Spinal cord (tissue), 10 donors: ENCODE measurements around the gene S100A7A. TPM values are rescaled to one million over a fixed set of nuclear protein-coding genes. Genes with fewer than 3 reads are reported as not detected.

Experiments used
- DNase-seq, 6 donors: peaks; one replicate each; pipeline versions ENCODE4 v3.0.0 to v3.0.0-alpha.2; 2013 to 2015; ENCODE audit warnings: low spot score in 6 of 6, low read depth in 4 of 6
- H3K27ac ChIP-seq: one replicate; pipeline ENCODE4 v1.5.1; 2013; ENCODE audit warnings: low read depth, low read length, control low read depth
- H3K27me3 ChIP-seq: one replicate; pipeline ENCODE4 v1.6.1; 2013; ENCODE audit warnings: low read length; ENCODE audit not compliant: control insufficient read depth, insufficient read depth
- H3K36me3 ChIP-seq: one replicate; pipeline ENCODE4 v1.6.1; 2013; ENCODE audit warnings: low read length; ENCODE audit not compliant: control insufficient read depth, insufficient read depth
- H3K4me1 ChIP-seq: one replicate; pipeline ENCODE4 v1.6.1; 2013; ENCODE audit warnings: low read length; ENCODE audit not compliant: control insufficient read depth, insufficient read depth
- H3K4me3 ChIP-seq: one replicate; pipeline ENCODE4 v1.5.1; 2013; ENCODE audit warnings: low read depth, low read length, control low read depth
- H3K9me3 ChIP-seq: one replicate; pipeline ENCODE4 v1.6.1; 2013; ENCODE audit warnings: low read length; ENCODE audit not compliant: control insufficient read depth, insufficient read depth
- WGBS: methylation state at CpG from one replicate; pipeline ENCODE4 v1.1.5; 2013; ENCODE audit warnings: missing lambda C conversion rate; ENCODE audit not compliant: insufficient coverage; 5-methylcytosine and 5-hydroxymethylcytosine counted together
- polyA plus RNA-seq, 2 donors: library from polyadenylated mRNA; unstranded; fragments of 120-200 nt; gene quantifications; one replicate each; pipeline ENCODE4 v1.2.1, GENCODE V29; 2013; ENCODE audit not compliant: insufficient read length in 2 of 2
- total RNA-seq, 2 donors: library from RNA; depleted of rRNA in 1 of 2; stranded (reverse); fragments of 120-200 nt in 1 of 2; fragments of >200 nt in 1 of 2; gene quantifications; one replicate each; pipeline versions ENCODE4 v1.2.3 to v1.2.4, GENCODE V29; 2013 to 2014
- donor health status: healthy.

S100A7A gene
- total and polyA plus RNA-seq, 4 donors, result not detected

- DNase-seq, result no peak
- Histone ChIP-seq H3K36me3 (no peaks in the 10 kb centered on the region), H3K27ac (no peak overlapping the region), H3K4me1 (no peaks in the 10 kb centered on the region), H3K9me3 (no peaks in the 10 kb centered on the region), H3K4me3 (no peak overlapping the region), H3K27me3 (peaks cover 2% of the 10 kb centered on the region)
- WGBS, result 85% methylated on average over 6 of the region's 6 CpGs
Observed at GRCh38 chr1:153393926-153394325, 22.4 kb upstream of the S100A7A start.

DNA sequence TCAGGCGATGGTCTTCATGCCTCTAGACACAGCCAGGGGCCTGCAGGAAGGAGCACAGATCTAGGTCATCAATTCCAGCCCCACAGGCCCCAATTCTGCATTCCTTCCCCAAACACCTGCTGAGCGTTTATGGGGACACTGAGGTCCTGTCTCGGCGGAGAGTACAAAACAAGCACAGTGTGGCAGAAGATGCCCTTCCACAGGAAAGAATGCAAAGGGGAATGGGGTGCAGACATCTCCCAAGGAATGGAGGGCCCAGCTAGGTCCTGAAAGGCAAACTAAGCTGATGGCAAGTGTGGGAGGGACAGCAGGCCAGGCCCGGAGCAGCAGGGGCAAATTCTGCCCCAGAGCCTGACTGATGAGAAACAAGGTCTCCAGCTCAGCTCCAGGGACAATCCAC, 21.9 kb upstream of the S100A7A start:
- 59% methylated on average over 5 of the region's 5 CpGs for whole genome bisulfite sequencing
- no peaks in the 10 kb centered on the region for H3K4me1 ChIP-seq
- peaks cover 2% of the 10 kb centered on the region for H3K27me3 ChIP-seq
- H3K9me3 ChIP-seq, result no peaks in the 10 kb centered on the region
- H3K27ac ChIP-seq, result no peak overlapping the region
- H3K4me3 ChIP-seq, result no peak overlapping the region
- no peaks in the 10 kb centered on the region for H3K36me3 ChIP-seq
- DNase-seq, result no peak

GRCh38 chr1:153395136-153395685, 21.1 kb upstream of the S100A7A start:
- Histone ChIP-seq H3K4me1 (no peaks in the 10 kb centered on the region), H3K36me3 (no peaks in the 10 kb centered on the region), H3K9me3 (no peaks in the 10 kb centered on the region), H3K27ac (no peak overlapping the region), H3K27me3 (peaks cover 2% of the 10 kb centered on the region), H3K4me3 (no peak overlapping the region)
- no peak for DNase-seq
- WGBS, result 71% methylated on average over 7 of the region's 7 CpGs

DNA sequence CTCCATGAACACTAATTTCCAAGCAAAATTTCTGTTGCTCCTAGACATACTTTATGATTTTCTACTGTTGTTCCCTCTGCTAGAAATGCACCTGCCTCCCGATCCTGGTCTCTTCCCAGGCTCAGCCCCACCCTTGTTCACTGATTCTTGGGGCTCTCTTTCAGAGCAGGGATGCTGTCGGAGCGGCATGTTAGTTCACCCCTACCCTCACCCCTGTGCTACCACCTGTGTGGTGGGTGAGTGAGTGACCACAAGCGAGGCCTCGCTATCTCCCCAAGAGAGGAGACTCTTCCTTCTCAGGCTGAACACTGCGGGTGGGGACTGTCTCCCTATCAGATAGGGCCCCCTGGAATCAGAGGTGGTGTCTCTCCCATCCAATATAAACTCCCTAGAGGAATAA, 20.5 kb upstream of the S100A7A start:
- no peak overlapping the region for H3K4me3 ChIP-seq
- WGBS, result 67% methylated on average over 1 of the region's 6 CpGs
- H3K4me1 ChIP-seq, result no peaks in the 10 kb centered on the region
- no peaks in the 10 kb centered on the region for H3K9me3 ChIP-seq
- no peak for DNase-seq
- no peaks in the 10 kb centered on the region for H3K36me3 ChIP-seq
- H3K27ac ChIP-seq, result no peak overlapping the region
- H3K27me3 ChIP-seq, result peaks cover under 1% of the 10 kb centered on the region

DNA sequence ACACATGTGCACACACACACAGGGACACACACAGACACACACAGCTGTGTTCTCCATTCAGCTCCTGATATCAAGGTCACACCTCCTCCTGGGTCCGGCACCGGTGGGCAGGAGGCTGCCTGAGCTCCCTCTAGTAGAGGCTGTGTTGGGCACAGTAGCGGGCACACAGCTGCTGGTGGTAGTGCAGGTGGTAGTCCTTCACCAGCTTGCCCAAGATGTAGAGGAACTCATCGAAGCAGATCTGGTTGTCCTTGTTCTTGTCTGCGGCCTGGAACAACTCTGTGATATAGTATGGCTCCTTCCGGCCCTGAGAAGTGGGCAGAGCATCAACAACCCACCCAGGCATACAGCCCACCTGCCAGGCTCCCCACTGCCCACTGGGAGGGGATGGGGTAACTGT, 19.9 kb upstream of the S100A7A start:
- H3K27me3 ChIP-seq, result no peaks in the 10 kb centered on the region
- H3K27ac ChIP-seq, result no peak overlapping the region
- no peaks in the 10 kb centered on the region for H3K4me1 ChIP-seq
- no peak overlapping the region for H3K4me3 ChIP-seq
- 93% methylated on average over 3 of the region's 6 CpGs for WGBS
- H3K9me3 ChIP-seq, result no peaks in the 10 kb centered on the region
- H3K36me3 ChIP-seq, result no peaks in the 10 kb centered on the region
- DNase-seq, result no peak

GRCh38 chr1:153397051-153397923, 19.0 kb upstream of the S100A7A start:
- Histone ChIP-seq H3K4me3 (no peak overlapping the region), H3K9me3 (no peaks in the 10 kb centered on the region), H3K27me3 (no peaks in the 10 kb centered on the region), H3K4me1 (no peaks in the 10 kb centered on the region), H3K27ac (no peak overlapping the region), H3K36me3 (no peaks in the 10 kb centered on the region)
- no peak for DNase-seq
- 84% methylated on average over 19 of the region's 19 CpGs for WGBS

- Histone ChIP-seq H3K27me3 (no peaks in the 10 kb centered on the region), H3K9me3 (no peaks in the 10 kb centered on the region), H3K27ac (no peak overlapping the region), H3K36me3 (no peaks in the 10 kb centered on the region), H3K4me1 (no peaks in the 10 kb centered on the region), H3K4me3 (no peak overlapping the region)
- WGBS, result 67% methylated on average over 3 of the region's 6 CpGs
- no peak for DNase-seq
Observed at GRCh38 chr1:153397924-153398651, 18.2 kb upstream of the S100A7A start.

DNA sequence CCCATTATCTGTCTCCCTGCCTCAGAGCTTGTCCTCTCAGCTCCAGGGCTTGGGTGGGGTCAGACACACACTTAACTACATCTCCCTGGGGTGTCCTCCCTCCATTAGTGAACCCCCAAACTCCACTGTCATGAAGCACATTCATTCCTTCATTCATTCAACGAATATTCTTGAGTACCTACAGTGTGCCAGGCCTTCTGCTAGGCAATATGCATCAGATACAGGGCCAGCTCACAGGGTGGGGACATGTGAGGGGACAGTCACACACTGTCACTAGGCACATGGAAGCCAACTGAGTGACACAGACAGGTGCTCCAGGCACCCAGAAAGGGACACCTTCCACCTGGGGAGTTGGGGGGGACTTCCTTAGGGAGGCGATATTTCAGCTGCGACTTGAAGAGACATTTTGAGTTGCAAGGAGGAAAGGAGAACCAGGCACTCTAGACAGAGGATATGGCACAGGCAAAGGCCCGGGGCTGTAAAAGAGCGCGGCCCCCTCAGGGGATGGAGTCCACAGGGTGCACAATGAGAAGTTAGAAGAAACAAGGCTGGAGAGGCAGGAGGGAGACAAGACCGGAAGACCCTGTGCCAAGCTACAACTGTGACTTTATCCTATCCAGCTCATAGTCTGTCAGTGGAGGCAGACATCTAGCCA, 16.8 kb upstream of the S100A7A start:
- Histone ChIP-seq H3K27me3 (no peaks in the 10 kb centered on the region), H3K4me1 (no peaks in the 10 kb centered on the region), H3K36me3 (no peaks in the 10 kb centered on the region), H3K27ac (no peak overlapping the region), H3K9me3 (no peaks in the 10 kb centered on the region), H3K4me3 (no peak overlapping the region)
- 84% methylated on average over 7 of the region's 7 CpGs for WGBS
- no peak for DNase-seq

DNA sequence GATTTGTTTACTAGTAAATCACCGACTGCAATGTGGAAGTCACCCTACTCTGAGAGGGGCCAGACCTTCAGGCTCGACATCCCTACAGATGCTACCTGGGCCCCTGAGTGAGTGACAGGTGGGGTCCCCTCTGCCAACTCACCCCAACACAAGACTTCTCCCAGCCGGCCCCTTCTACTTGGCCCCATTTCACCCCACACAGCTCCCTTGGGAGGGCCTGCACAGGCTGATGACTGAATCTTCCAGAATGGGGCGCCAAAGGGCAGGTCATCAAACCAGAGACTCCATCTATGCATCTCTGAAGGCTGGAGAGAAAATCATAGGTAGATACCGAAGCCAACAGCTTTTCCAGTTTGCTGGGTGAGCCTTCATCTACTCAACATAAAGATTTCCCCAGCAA, 16.1 kb upstream of the S100A7A start:
- Histone ChIP-seq H3K36me3 (no peaks in the 10 kb centered on the region), H3K27ac (no peak overlapping the region), H3K27me3 (no peaks in the 10 kb centered on the region), H3K4me3 (no peak overlapping the region), H3K4me1 (no peaks in the 10 kb centered on the region), H3K9me3 (no peaks in the 10 kb centered on the region)
- DNase-seq, result no peak
- WGBS, result 63% methylated on average over 5 of the region's 5 CpGs
